H1 (cell line): ENCODE data around the gene DLX5. TPM values are rescaled to one million over a fixed set of nuclear protein-coding genes. Genes with fewer than 3 reads are reported as not detected.

Experiments used
- ASH2L ChIP-seq: fragments of 200-600, 300-600 bp; sonication (generic); IDR thresholded peaks from one replicate; pipeline ENCODE4 v1.7.1; 2017; ENCODE audit warnings: low read length
- BCL11A ChIP-seq, 2 experiments: IDR thresholded peaks; one replicate each; pipeline ENCODE4 v1.6.1; 2011; ENCODE audit warnings: low read depth in 2 of 2, low read length in 2 of 2, mild to moderate bottlenecking in 2 of 2
- CTBP2 ChIP-seq: IDR thresholded peaks from 2 replicates; pipeline ENCODE4 v1.7.0; 2011; ENCODE audit warnings: borderline replicate concordance, mild to moderate bottlenecking, moderate library complexity, mixed read lengths, low read length; ENCODE audit not compliant: insufficient read depth, insufficient read length
- CTCF ChIP-seq, 3 experiments: IDR thresholded peaks; 1 replicate in 2 of 3; 2 replicates in 1 of 3; pipeline versions ENCODE4 v1.5.1 to v1.6.1; 2011; ENCODE audit warnings: low read length in 3 of 3, mild to moderate bottlenecking in 3 of 3, inconsistent platforms in 2 of 3, low read depth in 1 of 3, moderate library complexity in 1 of 3; ENCODE audit not compliant: insufficient read depth in 1 of 3; ENCODE audit errors: control extremely low read depth in 1 of 3
- EGR1 ChIP-seq: IDR thresholded peaks from 2 replicates; pipeline ENCODE4 v1.6.1; 2011; ENCODE audit warnings: low read depth, low read length, borderline replicate concordance
- EP300 ChIP-seq, 2 experiments: IDR thresholded peaks; 1 replicate in 1 of 2; 2 replicates in 1 of 2; pipeline ENCODE4 v1.6.1; 2011 to 2012; ENCODE audit warnings: low read depth in 2 of 2, low read length in 2 of 2, mild to moderate bottlenecking in 2 of 2, borderline replicate concordance in 1 of 2, inconsistent platforms in 1 of 2, moderate library complexity in 1 of 2
- GABPA ChIP-seq: IDR thresholded peaks from 2 replicates; pipeline ENCODE4 v1.6.1; 2011; ENCODE audit warnings: mild to moderate bottlenecking, low read length, moderate library complexity, borderline replicate concordance; ENCODE audit not compliant: insufficient read depth
- PHF8 ChIP-seq: fragments of 200-600 bp; sonication (generic); conservative IDR thresholded peaks from 2 replicates; pipeline ENCODE4 v1.7.1; 2012; ENCODE audit warnings: low read depth, mild to moderate bottlenecking, inconsistent platforms, low read length, moderate library complexity
- POLR2A ChIP-seq, 2 experiments: IDR thresholded peaks; 1 replicate in 1 of 2; 2 replicates in 1 of 2; pipeline ENCODE4 v1.6.1; 2011; ENCODE audit warnings: low read depth in 2 of 2, low read length in 2 of 2, mild to moderate bottlenecking in 2 of 2; ENCODE audit errors: control extremely low read depth in 1 of 2
- RBBP5 ChIP-seq: IDR thresholded peaks from 2 replicates; pipeline ENCODE4 v1.7.1; 2012; ENCODE audit warnings: low read depth, mild to moderate bottlenecking, inconsistent platforms, low read length, moderate library complexity, borderline replicate concordance
- RNF2 ChIP-seq: fragments of 200-900, 300-1000 bp; sonication (generic); IDR thresholded peaks from 2 replicates; pipeline ENCODE4 v1.7.1; 2016; ENCODE audit warnings: borderline replicate concordance, low read depth, mild to moderate bottlenecking, antibody characterized with exemption, low read length; ENCODE audit not compliant: poor library complexity, severe bottlenecking; ENCODE audit errors: missing control alignments
- SIX5 ChIP-seq: IDR thresholded peaks from 2 replicates; pipeline ENCODE4 v1.6.1; 2011; ENCODE audit warnings: mild to moderate bottlenecking, low read depth, low read length
- TCF12 ChIP-seq: IDR thresholded peaks from 2 replicates; pipeline ENCODE4 v1.6.1; 2011; ENCODE audit warnings: low read depth, mild to moderate bottlenecking, low read length
- polyA plus RNA-seq, 7 experiments: library from polyadenylated mRNA; depleted of rRNA in 3 of 7; stranded (reverse) in 5 of 7; unstranded in 2 of 7; fragments of >200 nt in 5 of 7; fragments of 200-250 nt in 2 of 7; gene quantifications; 1 replicate in 5 of 7; 2 replicates in 1 of 7; 4 replicates in 1 of 7; pipeline versions ENCODE4 v1.2.1 to v1.2.3, GENCODE V29; 2011 to 2013; ENCODE audit warnings: missing spikeins in 2 of 7, mixed read lengths in 2 of 7
- total RNA-seq: library from RNA; stranded (reverse); fragmentation: NEBNext Ultra II Directional; extraction: Animal tissue kit (Norgen Biotek cat#: 25700); gene quantifications from 2 replicates; pipeline ENCODE4 v1.2.1, GENCODE V29; 2021

Gene DLX5
- total and polyA plus RNA-seq, 2 of the 8 experiments (the other 6 are each of a cell fraction or from before 2014, with no cell fraction given): not detected

- no peak for TF ChIP-seq SIX5
- no peak; the same call in 1 of the 2 replicates for TF ChIP-seq RBBP5
- TF ChIP-seq BCL11A (IDR thresholded peaks at IDR 0.05; ENCODE audit: low read depth in 2 of 2, low read length in 2 of 2): no peak
- 0 out of 3 replicates have a peak, but pooled peaks of 1 of the 2 experiments have one; percentile 38 for TF ChIP-seq EP300 (IDR thresholded peaks at IDR 0.05; ENCODE audit: borderline replicate concordance in 1 of 2, low read depth in 2 of 2, low read length in 2 of 2)
- TF ChIP-seq GABPA: 0 out of 2 replicates have a peak, but pooled peaks have one; percentile 33
- TF ChIP-seq TCF12: 0 out of 2 replicates have a peak, but pooled peaks have one; percentile 31
- peak; percentile 88 for TF ChIP-seq CTBP2
- TF ChIP-seq EGR1: peak; percentile 85
- no peak for TF ChIP-seq POLR2A (IDR thresholded peaks at IDR 0.05; ENCODE audit: control extremely low read depth in 1 of 2, low read depth in 2 of 2, low read length in 2 of 2)
- 0 out of 4 replicates have a peak, but pooled peaks of 1 of the 3 experiments have one; percentile 4 for TF ChIP-seq CTCF (IDR thresholded peaks at IDR 0.05; ENCODE audit: control extremely low read depth in 1 of 3, insufficient read depth in 1 of 3, low read depth in 1 of 3, low read length in 3 of 3)
- 0 out of 2 replicates have a peak, but pooled peaks have one; percentile 4 for TF ChIP-seq PHF8
- TF ChIP-seq ASH2L: peak; percentile 35
- TF ChIP-seq RNF2: no peak
Measured at GRCh38 chr7:97006055-97006815, 18.4 kb downstream of the DLX5 start (continued).
